GM12878 (cell line): Measurements from ENCODE around the gene REEP5. TPM values are rescaled to one million over a fixed set of nuclear protein-coding genes. Genes with fewer than 3 reads are reported as not detected.

Experiments used
- ATAC-seq: fragments of 200-7000 bp; cut with Tn5 transposase; 3 replicates; pipeline ENCODE4 v1.9.1; 2020; ENCODE audit warnings: mild to moderate bottlenecking, moderate library complexity
- BruUV-seq: library from RNA; stranded (reverse); fragments of 400-500 nt; replicated peaks from 2 replicates; lab custom pipeline; 2021; lab: Mats Ljungman, UMichigan
- CTCF ChIA-PET: fragments of 300-600 bp; sonication (Branson Sonifier 250); formaldehyde crosslinking; extraction: SDS; loops from one replicate; lab custom pipeline; 2021; ENCODE audit warnings: inconsistent platforms; lab: Yijun Ruan, JAX
- POLR2A ChIA-PET: fragments of 350-600 bp; formaldehyde crosslinking; extraction: SDS; loops from one replicate; lab custom pipeline; 2021; ENCODE audit warnings: inconsistent platforms; lab: Charles Lee
- RAD21 ChIA-PET: fragments of 300-600 bp; sonication (Branson Sonifier 250); formaldehyde crosslinking; loops from one replicate; lab custom pipeline; 2023; ENCODE audit warnings: antibody characterized with exemption; ENCODE audit not compliant: unreplicated experiment; lab: Charles Lee
- SMC1A ChIA-PET: fragments of 300-600 bp; sonication (Branson Sonifier 250); formaldehyde crosslinking; loops from one replicate; lab custom pipeline; 2023; ENCODE audit not compliant: unreplicated experiment, uncharacterized antibody; lab: Charles Lee
- DNase-seq: peaks from one replicate; pipeline ENCODE4 v3.0.0-alpha.2; 2011; ENCODE audit warnings: low read depth, low spot score
- FAIRE-seq: peaks from 3 replicates; lab custom pipeline; 2011; peaks lifted over from hg19 to GRCh38; lab: Jason Lieb, UNC
- H2AFZ ChIP-seq: 2 replicates; pipeline ENCODE4 v1.6.0; 2011; ENCODE audit warnings: low read depth, low read length, control low read depth; ENCODE audit not compliant: control insufficient read depth
- H3K27ac ChIP-seq: 2 replicates; pipeline ENCODE4 v1.5.1; 2011; ENCODE audit warnings: control low read depth; ENCODE audit not compliant: control insufficient read depth, insufficient read depth
- H3K27me3 ChIP-seq, 2 experiments: replicated peaks in 1 of 2; 2 replicates each; pipeline versions ENCODE4 v1.6.0 to v1.6.1; 2011; ENCODE audit warnings: low read length in 1 of 2; ENCODE audit not compliant: control insufficient read depth in 2 of 2, insufficient read depth in 2 of 2
- H3K36me3 ChIP-seq, 2 experiments: 2 replicates each; pipeline ENCODE4 v1.5.1; 2011; ENCODE audit warnings: low read length in 1 of 2; ENCODE audit not compliant: control insufficient read depth in 2 of 2, insufficient read depth in 2 of 2
- H3K4me1 ChIP-seq: 2 replicates; pipeline ENCODE4 v1.6.1; 2011; ENCODE audit warnings: mild to moderate bottlenecking, low read length, moderate library complexity, mixed read lengths; ENCODE audit not compliant: control insufficient read depth, insufficient read depth
- H3K4me2 ChIP-seq: 2 replicates; pipeline ENCODE4 v1.6.0; 2011; ENCODE audit warnings: control low read depth; ENCODE audit not compliant: control insufficient read depth, insufficient read depth
- H3K4me3 ChIP-seq: fragments of 200-600 bp; sonication (generic); 2 replicates; pipeline ENCODE4 v1.5.1; 2016
- H3K79me2 ChIP-seq: 2 replicates; pipeline ENCODE4 v1.6.0; 2011; ENCODE audit warnings: low read length; ENCODE audit not compliant: control insufficient read depth, insufficient read depth
- H3K9ac ChIP-seq: 2 replicates; pipeline ENCODE4 v1.8.0; 2011; ENCODE audit warnings: low read length, control low read depth, mixed read lengths; ENCODE audit not compliant: control insufficient read depth, insufficient read depth
- H3K9me3 ChIP-seq: replicated peaks from 3 replicates; pipeline ENCODE4 v1.5.1; 2011; ENCODE audit warnings: mild to moderate bottlenecking, low read length; ENCODE audit not compliant: control insufficient read depth, insufficient read depth
- H4K20me1 ChIP-seq: 2 replicates; pipeline ENCODE4 v1.6.0; 2011; ENCODE audit not compliant: control insufficient read depth, insufficient read depth
- CREM ChIP-seq: IDR thresholded peaks from 2 replicates; pipeline ENCODE4 v1.6.1; 2014; ENCODE audit warnings: antibody characterized with exemption, low read depth
- FOXM1 ChIP-seq: IDR thresholded peaks from 2 replicates; pipeline ENCODE4 v1.6.1; 2012; ENCODE audit warnings: low read depth, mild to moderate bottlenecking, inconsistent platforms, low read length, moderate library complexity
- IRF4 ChIP-seq: IDR thresholded peaks from 2 replicates; pipeline ENCODE4 v1.6.1; 2011; ENCODE audit warnings: low read depth, low read length
- IRF5 ChIP-seq: fragments of 450-650 bp; IDR thresholded peaks from 2 replicates; pipeline ENCODE4 v1.6.1; 2017; ENCODE audit warnings: borderline replicate concordance
- KLF5 ChIP-seq: fragments of 450-650 bp; IDR thresholded peaks from 2 replicates; pipeline ENCODE4 v1.6.1; 2014; ENCODE audit warnings: mild to moderate bottlenecking; ENCODE audit not compliant: partially characterized antibody
- MEF2A ChIP-seq: IDR thresholded peaks from 2 replicates; pipeline ENCODE4 v1.6.1; 2011; ENCODE audit warnings: low read depth, mild to moderate bottlenecking, low read length, moderate library complexity; ENCODE audit not compliant: insufficient read depth
- MTA2 ChIP-seq: fragments of 450-650 bp; IDR thresholded peaks from 2 replicates; pipeline ENCODE4 v1.6.1; 2016; ENCODE audit warnings: low read depth, mild to moderate bottlenecking, moderate library complexity
- NFIC ChIP-seq: IDR thresholded peaks from 2 replicates; pipeline ENCODE4 v1.6.1; 2012; ENCODE audit warnings: low read depth, mild to moderate bottlenecking, inconsistent platforms, low read length, moderate library complexity
- PBX3 ChIP-seq: IDR thresholded peaks from 2 replicates; pipeline ENCODE4 v1.6.1; 2011; ENCODE audit warnings: mild to moderate bottlenecking, low read depth, low read length, moderate library complexity; ENCODE audit not compliant: insufficient replicate concordance
- PKNOX1 ChIP-seq: fragments of 450-650 bp; IDR thresholded peaks from 2 replicates; pipeline ENCODE4 v1.6.1; 2016; ENCODE audit warnings: mild to moderate bottlenecking
- PML ChIP-seq: IDR thresholded peaks from 2 replicates; pipeline ENCODE4 v1.6.1; 2012; ENCODE audit warnings: low read length, inconsistent platforms
- SIX5 ChIP-seq: IDR thresholded peaks from 2 replicates; pipeline ENCODE4 v1.6.1; 2011; ENCODE audit warnings: mild to moderate bottlenecking, low read depth, low read length, moderate library complexity; ENCODE audit not compliant: severe bottlenecking
- TCF12 ChIP-seq: IDR thresholded peaks from 2 replicates; pipeline ENCODE4 v1.6.1; 2011; ENCODE audit warnings: low read depth, mild to moderate bottlenecking, low read length
- TCF7 ChIP-seq: IDR thresholded peaks from 2 replicates; pipeline ENCODE4 v1.6.1; 2014; ENCODE audit warnings: antibody characterized with exemption, borderline replicate concordance
- USF2 ChIP-seq: IDR thresholded peaks from 2 replicates; pipeline ENCODE4 v1.6.1; 2011; ENCODE audit warnings: low read depth, low read length, improper control_type of control experiment, borderline replicate concordance
- WRNIP1 ChIP-seq: IDR thresholded peaks from 2 replicates; pipeline ENCODE4 v1.6.1; 2011; ENCODE audit warnings: low read depth, low read length, improper control_type of control experiment, borderline replicate concordance
- ZNF207 ChIP-seq: fragments of 450-650 bp; IDR thresholded peaks from 2 replicates; pipeline ENCODE4 v1.6.1; 2014; ENCODE audit warnings: antibody characterized with exemption, mild to moderate bottlenecking, borderline replicate concordance
- ZNF274 ChIP-seq: IDR thresholded peaks from one replicate; pipeline ENCODE4 v1.8.0; 2011; ENCODE audit not compliant: insufficient read length, insufficient read depth
- ZNF384 ChIP-seq: IDR thresholded peaks from 2 replicates; pipeline ENCODE4 v1.6.1; 2012; ENCODE audit warnings: low read depth, mild to moderate bottlenecking, low read length, improper control_type of control experiment, borderline replicate concordance
- ZSCAN29 ChIP-seq: fragments of 450-650 bp; IDR thresholded peaks from 2 replicates; pipeline ENCODE4 v1.6.1; 2017; ENCODE audit warnings: mild to moderate bottlenecking, moderate library complexity
- WGBS: methylation state at CpG from one replicate; pipeline ENCODE4 v1.1.6; 2016; ENCODE audit warnings: low lambda C conversion rate; ENCODE audit not compliant: insufficient replicate concordance, insufficient coverage; ENCODE audit errors: missing lambda C conversion rate; 5-methylcytosine and 5-hydroxymethylcytosine counted together
- in situ Hi-C: fragments of 300-500 bp; cut with MboI; formaldehyde crosslinking; loops from 9 replicates; pipeline ENCODE4 v1.14.3; 2018; ENCODE audit warnings: mixed read lengths
- intact Hi-C: fragments of 100-400 bp; cut with micrococcal nuclease; formaldehyde crosslinking; loops from one replicate; pipeline ENCODE4 v1.14.2; 2022; ENCODE audit not compliant: unreplicated experiment
- polyA plus RNA-seq, 11 experiments: library from polyadenylated mRNA; depleted of rRNA in 4 of 11; unstranded in 6 of 11; stranded (reverse) in 5 of 11; fragments of >200 nt; fragmentation: Nextera tagmentation in 4 of 11; fragmentation: Illumina TruSeq in 1 of 11; extraction: Ambion mirVana in 4 of 11; extraction: Trizol in 1 of 11; gene quantifications; 1 replicate in 1 of 11; 2 replicates in 10 of 11; pipeline versions ENCODE4 v1.2.1 to v1.2.3, GENCODE V29; 2011 to 2016; ENCODE audit warnings: inconsistent platforms in 2 of 11, missing spikeins in 2 of 11, low read depth in 1 of 11
- total RNA-seq, 4 experiments: library from RNA; depleted of rRNA in 3 of 4; stranded (reverse); fragments of >200 nt in 3 of 4; fragmentation: Illumina TruSeq in 1 of 4; extraction: Trizol in 1 of 4; gene quantifications; 2 replicates each; pipeline versions ENCODE4 v1.2.1 to v1.2.3, GENCODE V29; 2013 to 2021

REEP5 gene
- total and polyA plus RNA-seq, 10 of the 15 experiments (the other 5 are each of a cell fraction or from before 2014, with no cell fraction given): 30.5 to 211 (median 113) TPM

GRCh38 chr5:112854651-112855050 is 67.4 kb downstream of the REEP5 start:
- intact Hi-C loops (no loop called here), in situ Hi-C loops (no loop called here)
- SMC1A ChIA-PET: interaction anchor here (0.6 to 0.7 kb wide), 2 partner anchors 147 to 163 kb away, joined by 3 read pairs; no protein-coding TSS in a partner anchor
- no peak overlapping the region for H3K4me2 ChIP-seq
- no peak for FAIRE-seq
- no peaks in the 10 kb centered on the region for H3K36me3 ChIP-seq
- peaks cover 2% of the 10 kb centered on the region; the same call in 2 of the 3 replicates for H3K9me3 ChIP-seq
- no peak for DNase-seq
- H4K20me1 ChIP-seq: no peaks in the 10 kb centered on the region
- no peaks in the 10 kb centered on the region for H3K4me1 ChIP-seq
- no TSS peak for BruUV-seq
- no peak overlapping the region for H2AFZ ChIP-seq
- H3K4me3 ChIP-seq: no peak overlapping the region
- RAD21 ChIA-PET: interaction anchor here (1.8 kb wide), 1 partner anchor 121 kb away, joined by 5 read pairs; the partner anchor contains the start of gene DCP2
- no peak for ATAC-seq
- no peak overlapping the region for H3K9ac ChIP-seq
- POLR2A ChIA-PET: interaction anchor here (0.5 kb wide), 1 partner anchor 80 kb away, joined by 3 read pairs; no protein-coding TSS in a partner anchor
- no peaks in the 10 kb centered on the region for H3K79me2 ChIP-seq
- TF ChIP-seq IRF5 (no peak), IRF4 (no peak), ZNF274 (no peak), TCF12 (no peak), MEF2A (no peak), MTA2 (no peak), WRNIP1 (no peak), TCF7 (no peak), ZNF384 (no peak), PBX3 (no peak), USF2 (no peak), ZSCAN29 (no peak), PKNOX1 (no peak), CREM (no peak), ZNF207 (no peak), FOXM1 (no peak), KLF5 (no peak), SIX5 (no peak), PML (no peak), NFIC (no peak)
- no peak overlapping the region for H3K27ac ChIP-seq
- CTCF ChIA-PET: no interaction called here
- no peaks in the 10 kb centered on the region for H3K27me3 ChIP-seq
- 0% methylated on average over 1 of the region's 1 CpG for WGBS
